Left lung (tissue), 10 donors: Measurements from ENCODE around the gene OPN4. TPM values are rescaled to one million over a fixed set of nuclear protein-coding genes. Genes with fewer than 3 reads are reported as not detected.
A peak's percentile ranks its signal among the peaks of the same experiment; 100 is the strongest.

Experiments used
- ATAC-seq: fragments of 200-7000 bp; cut with Tn5 transposase; one replicate; pipeline ENCODE4 v1.9.1; 2020; ENCODE audit warnings: moderate library complexity
- DNase-seq, 4 donors: peaks; one replicate each; pipeline ENCODE4 v3.0.0-alpha.2; 2013 to 2020
- H3K27ac ChIP-seq, 2 donors: fragments of 200-600 bp; sonication (generic) in 1 of 2; one replicate each; pipeline versions ENCODE4 v1.5.0 to v1.8.0; 2020 to 2021
- H3K27me3 ChIP-seq, 2 donors: fragments of 200-600 bp; sonication (generic) in 1 of 2; one replicate each; pipeline versions ENCODE4 v1.5.0 to v1.8.0; 2020 to 2021
- H3K36me3 ChIP-seq, 2 donors: fragments of 200-600 bp; sonication (generic) in 1 of 2; one replicate each; pipeline versions ENCODE4 v1.5.0 to v1.8.0; 2020 to 2021
- H3K4me1 ChIP-seq, 2 donors: fragments of 200-600 bp; one replicate each; pipeline ENCODE4 v1.8.0; 2021
- H3K4me3 ChIP-seq, 2 donors: fragments of 200-600 bp; sonication (generic) in 1 of 2; one replicate each; pipeline versions ENCODE4 v1.5.0 to v1.8.0; 2020 to 2021; ENCODE audit warnings: mild to moderate bottlenecking in 1 of 2
- H3K9me3 ChIP-seq, 2 donors: fragments of 200-600 bp; sonication (generic) in 1 of 2; one replicate each; pipeline versions ENCODE4 v1.5.0 to v1.8.0; 2020 to 2021
- CTCF ChIP-seq, 2 donors: fragments of 200-600 bp; sonication (generic) in 1 of 2; IDR thresholded peaks; one replicate each; pipeline versions ENCODE4 v1.5.0 to v1.8.0; 2021; ENCODE audit warnings: antibody characterized with exemption in 2 of 2
- intact Hi-C, 2 donors: fragments of 100-400 bp; cut with DNase I; formaldehyde crosslinking; loops; one replicate each; pipeline versions ENCODE4 v1.11.2 to v1.14.2; 2022
- polyA plus RNA-seq, 6 donors: library from polyadenylated mRNA; unstranded; fragments of 120-200 nt; gene quantifications; one replicate each; pipeline ENCODE4 v1.2.1, GENCODE V29; 2013; ENCODE audit not compliant: insufficient read length in 6 of 6
- total RNA-seq, 2 donors: library from RNA; stranded (reverse); fragmentation: NEBNext Ultra II Directional; extraction: Animal tissue kit (Norgen Biotek cat#: 25700); gene quantifications; one replicate each; pipeline ENCODE4 v1.2.1, GENCODE V29; 2021
- donor health status: DM: no; HTN: yes; CAD: no.
- donor health status: DM: no; HTN: no; CAD: no.

OPN4 gene
- total and polyA plus RNA-seq, 8 donors = not detected

- Histone ChIP-seq H3K27ac (no peak overlapping the region), H3K36me3 (no peaks in the 10 kb centered on the region), H3K4me3 (no peak overlapping the region), H3K27me3 (peaks cover 0 to 6% of the 10 kb centered on the region in 2 donors), H3K9me3 (no peaks in the 10 kb centered on the region), H3K4me1 (peaks cover 0 to 4% of the 10 kb centered on the region in 2 donors)
- no peak for DNase-seq
- intact Hi-C loops = no loop called here
- no peak for TF ChIP-seq CTCF (IDR thresholded peaks at IDR 0.05)
- ATAC-seq = no peak
Measured at GRCh38 chr10:86692664-86693063, 38.3 kb downstream of the OPN4 start.

- Histone ChIP-seq H3K4me3 (no peak overlapping the region), H3K27me3 (peaks cover 0 to 6% of the 10 kb centered on the region in 2 donors), H3K36me3 (no peaks in the 10 kb centered on the region), H3K4me1 (peaks cover 0 to 4% of the 10 kb centered on the region in 2 donors), H3K9me3 (no peaks in the 10 kb centered on the region), H3K27ac (no peak overlapping the region)
- intact Hi-C loops = no loop called here
- no peak for TF ChIP-seq CTCF (IDR thresholded peaks at IDR 0.05)
- no peak for ATAC-seq
- peak in 3 of 4 donors; percentile 32 to 37 (median 33) for DNase-seq
Measured at GRCh38 chr10:86693275-86693674, 38.9 kb downstream of the OPN4 start.

- peak; percentile 47 to 59 for TF ChIP-seq CTCF (IDR thresholded peaks at IDR 0.05)
- Histone ChIP-seq H3K9me3 (no peaks in the 10 kb centered on the region), H3K4me1 (no peaks in the 10 kb centered on the region), H3K36me3 (no peaks in the 10 kb centered on the region), H3K4me3 (no peak overlapping the region), H3K27ac (no peak overlapping the region), H3K27me3 (peaks cover 0 to 6% of the 10 kb centered on the region in 2 donors)
- peak in 2 of 4 donors; percentile 81 to 87 for DNase-seq
- peak; percentile 78 for ATAC-seq
- intact Hi-C loops = no loop called here
Measured at GRCh38 chr10:86693721-86694369, 39.5 kb downstream of the OPN4 start.

GRCh38 chr10:86698207-86698940 is 44.0 kb downstream of the OPN4 start:
- no peaks in the 10 kb centered on the region for H3K36me3 ChIP-seq
- intact Hi-C loops = no loop called here

More at GRCh38 chr10:86698207-86698940, 44.0 kb downstream of the OPN4 start:
- TF ChIP-seq CTCF (IDR thresholded peaks at IDR 0.05) = no peak
- Histone ChIP-seq H3K4me3 (no peak overlapping the region), H3K4me1 (no peaks in the 10 kb centered on the region), H3K27me3 (peaks cover 0 to 6% of the 10 kb centered on the region in 2 donors), H3K27ac (no peak overlapping the region), H3K9me3 (no peaks in the 10 kb centered on the region)
- no peak for ATAC-seq
- DNase-seq = peak in 1 of 4 donors; percentile 46
